Sigmoid colon (tissue), 4 donors: ENCODE data around the gene COL5A1.

Experiments
- EP300 ChIP-seq, 4 donors: sonication (generic); formaldehyde crosslinking; IDR thresholded peaks; one replicate each; pipeline ENCODE4 v1.6.1; 2017; ENCODE audit warnings: antibody characterized with exemption in 4 of 4
- POLR2A ChIP-seq, 2 donors: fragments of 450-650 bp; IDR thresholded peaks; one replicate each; pipeline ENCODE4 v1.6.1; 2016; ENCODE audit warnings: antibody characterized with exemption in 2 of 2, mild to moderate bottlenecking in 2 of 2, moderate library complexity in 2 of 2
- POLR2AphosphoS5 ChIP-seq, 4 donors: sonication (generic); formaldehyde crosslinking; IDR thresholded peaks; one replicate each; pipeline ENCODE4 v1.6.1; 2017; ENCODE audit warnings: antibody characterized with exemption in 4 of 4
- TF ChIP-seq, protein P1 (sequence below), 4 experiments: fragments of 450-650 bp in 3 of 4; fragments of 200-600 bp in 1 of 4; IDR thresholded peaks; one replicate each; pipeline ENCODE4 v1.5.1; 2016 to 2019; ENCODE audit warnings: antibody characterized with exemption in 4 of 4, mild to moderate bottlenecking in 3 of 4, moderate library complexity in 2 of 4

DNA sequence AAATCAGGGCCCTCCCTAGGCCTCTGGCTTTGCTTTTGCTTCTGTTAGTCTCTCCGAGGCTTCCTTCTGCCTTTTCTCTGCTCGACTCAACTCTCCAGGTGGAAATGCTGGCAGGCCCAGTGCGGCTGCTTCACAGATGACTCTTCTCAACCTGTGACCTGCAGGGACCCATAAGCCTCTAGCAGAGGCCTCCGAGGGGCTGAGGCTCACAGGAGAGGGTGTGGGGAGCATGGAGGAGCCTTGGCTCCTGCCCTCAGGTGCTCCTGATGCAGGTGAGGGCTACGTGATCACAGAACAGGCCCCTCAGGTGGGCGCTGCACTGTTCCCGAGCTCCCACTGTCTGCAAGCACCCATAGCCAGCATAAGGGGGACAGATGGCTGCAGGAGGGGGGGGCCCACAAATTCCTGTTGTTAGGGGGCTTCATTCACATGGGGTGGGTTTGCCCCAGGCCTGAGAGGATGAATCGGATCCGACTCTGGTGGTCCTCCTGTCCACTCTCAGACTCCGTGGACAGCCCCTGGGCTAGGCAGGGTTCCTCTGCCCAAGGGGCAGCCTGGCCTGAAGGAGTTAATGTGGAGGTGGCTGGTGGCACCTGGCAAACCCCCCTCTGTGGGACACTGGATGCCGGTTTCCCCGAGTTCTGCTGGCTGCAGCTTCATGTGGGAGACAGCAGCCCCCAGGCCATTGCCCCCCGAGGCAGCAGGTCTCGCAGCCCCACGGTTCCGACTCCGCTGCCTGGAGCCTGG lies 228.1 kb downstream of the COL5A1 start:
- TF ChIP-seq, protein P1, sequence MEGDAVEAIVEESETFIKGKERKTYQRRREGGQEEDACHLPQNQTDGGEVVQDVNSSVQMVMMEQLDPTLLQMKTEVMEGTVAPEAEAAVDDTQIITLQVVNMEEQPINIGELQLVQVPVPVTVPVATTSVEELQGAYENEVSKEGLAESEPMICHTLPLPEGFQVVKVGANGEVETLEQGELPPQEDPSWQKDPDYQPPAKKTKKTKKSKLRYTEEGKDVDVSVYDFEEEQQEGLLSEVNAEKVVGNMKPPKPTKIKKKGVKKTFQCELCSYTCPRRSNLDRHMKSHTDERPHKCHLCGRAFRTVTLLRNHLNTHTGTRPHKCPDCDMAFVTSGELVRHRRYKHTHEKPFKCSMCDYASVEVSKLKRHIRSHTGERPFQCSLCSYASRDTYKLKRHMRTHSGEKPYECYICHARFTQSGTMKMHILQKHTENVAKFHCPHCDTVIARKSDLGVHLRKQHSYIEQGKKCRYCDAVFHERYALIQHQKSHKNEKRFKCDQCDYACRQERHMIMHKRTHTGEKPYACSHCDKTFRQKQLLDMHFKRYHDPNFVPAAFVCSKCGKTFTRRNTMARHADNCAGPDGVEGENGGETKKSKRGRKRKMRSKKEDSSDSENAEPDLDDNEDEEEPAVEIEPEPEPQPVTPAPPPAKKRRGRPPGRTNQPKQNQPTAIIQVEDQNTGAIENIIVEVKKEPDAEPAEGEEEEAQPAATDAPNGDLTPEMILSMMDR (IDR thresholded peaks at IDR 0.05) = no peak
- TF ChIP-seq POLR2A (IDR thresholded peaks at IDR 0.05) = no peak
- no peak for TF ChIP-seq POLR2AphosphoS5 (IDR thresholded peaks at IDR 0.05)
- no peak for TF ChIP-seq EP300 (IDR thresholded peaks at IDR 0.05)
